ENCODE measurements around the gene KIF5A.

- TF ChIP-seq ZBTB7A (IDR thresholded peaks at IDR 0.05; ENCODE audit: low read depth), result no peak
- TF ChIP-seq TCF12 (IDR thresholded peaks at IDR 0.05; ENCODE audit: low read depth), result no peak
- TF ChIP-seq CEBPB (IDR thresholded peaks at IDR 0.05), result no peak
- TF ChIP-seq MAX (IDR thresholded peaks at IDR 0.05), result no peak
- TF ChIP-seq TAF1 (IDR thresholded peaks at IDR 0.05; ENCODE audit: low read depth), result no peak
- TF ChIP-seq RAD21 (IDR thresholded peaks at IDR 0.05; ENCODE audit: low read depth), result no peak
- TF ChIP-seq TEAD4 (IDR thresholded peaks at IDR 0.05), result no peak
- TF ChIP-seq EP300 (IDR thresholded peaks at IDR 0.05; ENCODE audit: borderline replicate concordance), result no peak
Observed at GRCh38 chr12:57606399-57606798, 56.6 kb downstream of the KIF5A start.

Measured in Ishikawa (cell line).